Sigmoid colon (tissue), 7 donors: ENCODE data around the gene BCKDK. TPM values are rescaled to one million over a fixed set of nuclear protein-coding genes. Genes with fewer than 3 reads are reported as not detected.
"Not testable (repeated sequence)": the region's sequence is repeated elsewhere in the genome, so short reads cannot be mapped to it uniquely, and the experiment has no call there.

Experiments used
- DNase-seq: peaks from one replicate; pipeline ENCODE4 v3.0.0-alpha.2; 2019
- H3K27ac ChIP-seq, 4 donors: fragments of 200-600 bp; sonication (generic); one replicate each; pipeline ENCODE4 v1.5.1; 2016 to 2019; ENCODE audit warnings: mild to moderate bottlenecking in 1 of 4
- H3K27me3 ChIP-seq, 3 donors: fragments of 200-600 bp; sonication (generic); one replicate each; pipeline ENCODE4 v1.5.1; 2019; ENCODE audit warnings: mild to moderate bottlenecking in 1 of 3
- H3K36me3 ChIP-seq, 4 donors: fragments of 200-600 bp; sonication (generic); one replicate each; pipeline ENCODE4 v1.5.1; 2016 to 2019
- H3K4me1 ChIP-seq, 4 donors: fragments of 200-600 bp; sonication (generic); one replicate each; pipeline ENCODE4 v1.5.1; 2017 to 2019
- H3K4me3 ChIP-seq, 4 donors: fragments of 200-600 bp; sonication (generic); one replicate each; pipeline ENCODE4 v1.5.1; 2017 to 2019; ENCODE audit warnings: mild to moderate bottlenecking in 2 of 4, moderate library complexity in 1 of 4
- H3K9me3 ChIP-seq, 4 donors: fragments of 200-600 bp in 3 of 4; sonication (generic) in 3 of 4; one replicate each; pipeline versions ENCODE4 v1.5.1 to v1.6.1; 2013 to 2019
- EP300 ChIP-seq, 4 donors: sonication (generic); formaldehyde crosslinking; IDR thresholded peaks; one replicate each; pipeline ENCODE4 v1.6.1; 2017; ENCODE audit warnings: antibody characterized with exemption in 4 of 4
- POLR2A ChIP-seq, 2 donors: fragments of 450-650 bp; IDR thresholded peaks; one replicate each; pipeline ENCODE4 v1.6.1; 2016; ENCODE audit warnings: antibody characterized with exemption in 2 of 2, mild to moderate bottlenecking in 2 of 2, moderate library complexity in 2 of 2
- POLR2AphosphoS5 ChIP-seq, 4 donors: sonication (generic); formaldehyde crosslinking; IDR thresholded peaks; one replicate each; pipeline ENCODE4 v1.6.1; 2017; ENCODE audit warnings: antibody characterized with exemption in 4 of 4
- WGBS, 2 donors: extraction: QIAGEN DNeasy Blood & Tissue Kit; methylation state at CpG; one replicate each; pipeline ENCODE4 v1.1.7; 2013; 5-methylcytosine and 5-hydroxymethylcytosine counted together
- intact Hi-C: fragments of 100-400 bp; cut with DNase I; formaldehyde crosslinking; loops from one replicate; pipeline ENCODE4 v1.15.1; 2023
- polyA plus RNA-seq, 3 donors: library from polyadenylated mRNA; stranded (reverse); fragments of 200-250 nt; gene quantifications; one replicate each; pipeline ENCODE4 v1.2.3, GENCODE V29; 2013
- total RNA-seq, 4 donors: library from RNA; depleted of rRNA; stranded (reverse); fragments of >200 nt; gene quantifications; one replicate each; pipeline ENCODE4 v1.1.0, GENCODE V29; 2016
- TF ChIP-seq, protein P1 (sequence below), 4 experiments: fragments of 450-650 bp in 3 of 4; fragments of 200-600 bp in 1 of 4; IDR thresholded peaks; one replicate each; pipeline ENCODE4 v1.5.1; 2016 to 2019; ENCODE audit warnings: antibody characterized with exemption in 4 of 4, mild to moderate bottlenecking in 3 of 4, moderate library complexity in 2 of 4
- donor health status: healthy with polysubstance abuse.
- donor health status: Bipolar disorder and iron deficiency.
- donor health status: healthy.

BCKDK gene
- total and polyA plus RNA-seq, 7 donors: 21.6 to 42.7 (median 33.2) TPM

GRCh38 chr16:31094088-31094423 lies 14.1 kb upstream of the BCKDK start:
- TF ChIP-seq POLR2AphosphoS5 (IDR thresholded peaks at IDR 0.05): no peak
- TF ChIP-seq POLR2A (IDR thresholded peaks at IDR 0.05): no peak
- no peak for DNase-seq
- Histone ChIP-seq H3K27ac (peak overlapping the region; percentile 86 to 95 (median 94)), H3K9me3 (no peaks in the 10 kb centered on the region), H3K4me1 (peaks cover 0 to 23% (median 16%) of the 10 kb centered on the region in 4 donors), H3K27me3 (no peaks in the 10 kb centered on the region), H3K36me3 (peaks cover 4 to 20% (median 9%) of the 10 kb centered on the region in 4 donors), H3K4me3 (peak overlapping the region; percentile 74 to 93 (median 81))
- intact Hi-C loops: no loop called here
- 1% methylated on average over 20 of the region's 20 CpGs for WGBS, 2 donors

GRCh38 chr16:31094424-31095120 lies 13.6 kb upstream of the BCKDK start, which contains the start of gene VKORC1:
Gene VKORC1, minus strand, starts transcription at chr16:31094797. Its CDS starts 68 bp downstream, at chr16:31094729.
- WGBS, 2 donors: 0% methylated on average over 69 of the region's 69 CpGs
- Histone ChIP-seq H3K27me3 (no peaks in the 10 kb centered on the region), H3K27ac (peak within 1 kb of the TSS; percentile 86 to 95 (median 94)), H3K9me3 (no peaks in the 10 kb centered on the region), H3K4me3 (peak within 1 kb of the TSS; percentile 74 to 93 (median 81)), H3K36me3 (peaks cover 0 to 16% (median 9%) of the 10 kb centered on the region in 4 donors), H3K4me1 (peaks cover 0 to 23% (median 16%) of the 10 kb centered on the region in 4 donors)
- DNase-seq: peak; percentile 98
- TF ChIP-seq, protein P1, sequence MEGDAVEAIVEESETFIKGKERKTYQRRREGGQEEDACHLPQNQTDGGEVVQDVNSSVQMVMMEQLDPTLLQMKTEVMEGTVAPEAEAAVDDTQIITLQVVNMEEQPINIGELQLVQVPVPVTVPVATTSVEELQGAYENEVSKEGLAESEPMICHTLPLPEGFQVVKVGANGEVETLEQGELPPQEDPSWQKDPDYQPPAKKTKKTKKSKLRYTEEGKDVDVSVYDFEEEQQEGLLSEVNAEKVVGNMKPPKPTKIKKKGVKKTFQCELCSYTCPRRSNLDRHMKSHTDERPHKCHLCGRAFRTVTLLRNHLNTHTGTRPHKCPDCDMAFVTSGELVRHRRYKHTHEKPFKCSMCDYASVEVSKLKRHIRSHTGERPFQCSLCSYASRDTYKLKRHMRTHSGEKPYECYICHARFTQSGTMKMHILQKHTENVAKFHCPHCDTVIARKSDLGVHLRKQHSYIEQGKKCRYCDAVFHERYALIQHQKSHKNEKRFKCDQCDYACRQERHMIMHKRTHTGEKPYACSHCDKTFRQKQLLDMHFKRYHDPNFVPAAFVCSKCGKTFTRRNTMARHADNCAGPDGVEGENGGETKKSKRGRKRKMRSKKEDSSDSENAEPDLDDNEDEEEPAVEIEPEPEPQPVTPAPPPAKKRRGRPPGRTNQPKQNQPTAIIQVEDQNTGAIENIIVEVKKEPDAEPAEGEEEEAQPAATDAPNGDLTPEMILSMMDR (IDR thresholded peaks at IDR 0.05): no peak
- TF ChIP-seq POLR2A (IDR thresholded peaks at IDR 0.05) (peak in 1 of 2 donors; percentile 23), EP300 (IDR thresholded peaks at IDR 0.05) (no peak), POLR2AphosphoS5 (IDR thresholded peaks at IDR 0.05) (peak; percentile 74 to 92 (median 82))
- intact Hi-C loops: no loop called here

DNA sequence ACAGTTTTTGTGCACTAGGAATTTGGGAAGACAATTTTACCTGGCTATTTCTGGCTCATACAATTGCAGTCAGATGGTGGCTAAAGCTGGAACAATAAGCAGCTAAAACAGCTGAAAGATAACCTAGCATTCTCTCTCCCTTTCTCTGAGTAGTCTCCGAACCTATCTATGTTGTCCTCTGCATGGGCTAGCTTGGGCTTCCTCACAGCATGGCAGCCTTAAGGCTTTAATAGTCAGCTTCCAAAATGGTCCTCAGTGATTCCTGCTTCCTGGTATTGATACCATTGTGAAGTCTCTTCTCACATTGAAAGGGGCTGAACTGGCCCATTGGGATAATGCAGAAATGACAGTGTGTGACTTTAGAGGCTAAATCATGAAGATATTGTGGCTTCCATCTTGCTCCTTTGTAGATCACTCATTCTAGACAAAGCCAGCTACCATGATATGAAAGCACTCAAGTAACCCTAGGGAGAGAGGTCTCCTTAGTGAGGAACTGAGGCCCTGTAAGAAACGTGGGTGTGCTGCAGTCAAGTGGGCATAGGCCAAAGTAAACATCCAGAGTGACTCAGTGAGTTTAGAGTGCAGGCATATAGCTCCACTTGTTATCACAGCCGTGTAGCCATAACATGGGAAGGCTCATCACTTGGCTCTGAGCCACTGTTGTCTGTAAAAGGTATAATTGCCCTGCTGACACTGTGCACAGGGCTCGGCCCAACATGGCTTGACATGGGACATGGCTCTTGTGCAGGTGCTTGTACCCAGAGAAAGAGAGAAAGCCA lies 8.1 kb upstream of the BCKDK start:
- TF ChIP-seq, protein P1 (IDR thresholded peaks at IDR 0.05): no peak
- TF ChIP-seq POLR2AphosphoS5 (IDR thresholded peaks at IDR 0.05): no peak
- TF ChIP-seq EP300 (IDR thresholded peaks at IDR 0.05): no peak
- no peak for TF ChIP-seq POLR2A (IDR thresholded peaks at IDR 0.05)
- 58 to 71% methylated on average over 4 of the region's 4 CpGs for WGBS, 2 donors
- H3K4me3 ChIP-seq: no peak overlapping the region
- peaks cover 0 to 4% (median 1%) of the 10 kb centered on the region in 4 donors for H3K4me1 ChIP-seq
- intact Hi-C loops: no loop called here
- no peaks in the 10 kb centered on the region for H3K36me3 ChIP-seq
- H3K9me3 ChIP-seq: no peaks in the 10 kb centered on the region
- DNase-seq: no peak
- H3K27me3 ChIP-seq: no peaks in the 10 kb centered on the region
- H3K27ac ChIP-seq: no peak overlapping the region

- intact Hi-C loops, H3K27ac ChIP-seq, DNase-seq, H3K9me3 ChIP-seq, H3K36me3 ChIP-seq, H3K27me3 ChIP-seq, H3K4me1 ChIP-seq, H3K4me3 ChIP-seq: not testable (repeated sequence)
- WGBS, 2 donors: 85 to 88% methylated on average over 13 of the region's 13 CpGs
Observed at GRCh38 chr16:31100876-31101641, 7.1 kb upstream of the BCKDK start.

GRCh38 chr16:31105677-31106213 lies 2.4 kb upstream of the BCKDK start:
- DNase-seq: peak; percentile 95
- intact Hi-C loops: loop anchor here (5.0 kb wide), 1 partner anchor 37 kb away; no protein-coding TSS in a partner anchor
- TF ChIP-seq, protein P1 (IDR thresholded peaks at IDR 0.05): peak; percentile 70 to 86 (median 80)
- TF ChIP-seq EP300 (IDR thresholded peaks at IDR 0.05) (peak in 1 of 4 donors; percentile 71), POLR2AphosphoS5 (IDR thresholded peaks at IDR 0.05) (peak; percentile 46 to 75 (median 58)), POLR2A (IDR thresholded peaks at IDR 0.05) (no peak)
- Histone ChIP-seq H3K4me1 (peaks cover 0 to 32% (median 27%) of the 10 kb centered on the region in 4 donors), H3K9me3 (no peaks in the 10 kb centered on the region), H3K27me3 (no peaks in the 10 kb centered on the region), H3K36me3 (peaks cover 7 to 16% (median 11%) of the 10 kb centered on the region in 4 donors), H3K4me3 (peak overlapping the region in 3 of 4 donors; percentile 16 to 24 (median 16)), H3K27ac (peak overlapping the region; percentile 65 to 89 (median 81))
- 7 to 16% methylated on average over 33 of the region's 33 CpGs for WGBS, 2 donors
